Fibroblast of lung (primary cell): Measurements from ENCODE around the gene ZNF587.
"Not testable (repeated sequence)": the region's sequence is repeated elsewhere in the genome, so short reads cannot be mapped to it uniquely, and the experiment has no call there.

Source experiments
- CTCF ChIP-seq, 2 donors: IDR thresholded peaks in 1 of 2; conservative IDR thresholded peaks in 1 of 2; 1 replicate in 1 of 2; 2 replicates in 1 of 2; pipeline ENCODE4 v1.5.1; 2011 to 2012; ENCODE audit warnings: low read length in 2 of 2, control low read depth in 1 of 2, inconsistent platforms in 1 of 2, low read depth in 1 of 2, mild to moderate bottlenecking in 1 of 2
- EZH2 ChIP-seq: IDR thresholded peaks from 2 replicates; pipeline ENCODE4 v1.5.1; 2012; ENCODE audit warnings: low read length, control low read depth, mild to moderate bottlenecking; ENCODE audit errors: missing control alignments

GRCh38 chr19:57810410-57811295, 39.0 kb upstream of the ZNF587 start:
- TF ChIP-seq CTCF (conservative IDR thresholded peaks at IDR 0.05 in 1 of 2, IDR thresholded peaks at IDR 0.05 in 1 of 2; ENCODE audit: low read depth in 1 of 2, low read length in 2 of 2); EZH2: not testable (repeated sequence)
